ENCODE results near the gene ANTXR1. TPM values are rescaled to one million over a fixed set of nuclear protein-coding genes. Genes with fewer than 3 reads are reported as not detected.

ANTXR1 gene
- total and polyA plus RNA-seq, 2 of the 8 experiments (the other 6 are each of a cell fraction or from before 2014, with no cell fraction given), result 15.8 to 44.3 TPM

DNA sequence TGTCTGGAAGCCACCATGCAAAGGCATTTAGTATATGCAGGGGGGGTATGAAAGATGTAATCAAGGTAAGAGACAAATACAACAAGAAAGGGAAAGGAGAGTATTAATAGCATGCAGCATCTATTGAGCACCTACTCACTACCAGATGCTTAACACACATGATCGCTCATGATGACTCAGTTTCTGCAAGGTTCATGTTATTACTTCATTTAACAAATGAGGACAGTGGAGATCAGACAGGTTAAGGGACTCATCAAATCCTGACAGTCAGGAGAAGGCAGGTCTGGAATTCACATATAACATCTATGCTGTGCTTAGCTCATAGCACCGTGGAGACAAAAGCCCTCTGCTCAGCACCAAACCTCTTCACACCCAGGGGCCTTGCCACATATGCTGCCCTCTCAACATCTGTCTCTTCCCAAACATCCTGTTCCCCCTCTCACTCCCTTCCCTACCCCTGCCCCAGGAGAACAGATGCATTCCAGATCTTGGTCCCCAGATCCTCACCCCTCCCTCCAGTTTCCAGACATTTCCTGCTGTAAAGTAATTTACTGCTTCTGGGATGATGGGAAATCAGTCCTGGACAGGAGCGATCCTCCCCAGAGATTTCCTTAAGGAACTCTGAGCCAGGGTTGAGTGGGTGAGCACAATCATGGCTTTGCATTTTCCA lies 155.3 kb downstream of the ANTXR1 start:
- WGBS, 2 experiments (ENCODE audit: extremely low coverage in 1 of 2, insufficient coverage in 1 of 2, insufficient read length in 1 of 2, insufficient replicate concordance in 2 of 2, low coverage in 1 of 2, low lambda C conversion rate in 2 of 2, missing lambda C conversion rate in 1 of 2), result 95% methylated on average over 3 of the region's 3 CpGs; no CpG with 5 or more reads in 1 of the 2 experiments
- Histone ChIP-seq H4K5ac (ENCODE audit: insufficient read length, low read depth, low read length) (no peak overlapping the region), H3K4me1 (replicated peaks in 1 of 4; ENCODE audit: control insufficient read depth in 3 of 4, insufficient read depth in 4 of 4, low read length in 3 of 4) (peaks cover 0 to 4% (median 2%) of the 10 kb centered on the region in 4 experiments; a peak in 3 of 7 replicates), H2BK12ac (ENCODE audit: low read depth, low read length) (no peak overlapping the region), H3K9me3 (ENCODE audit: insufficient read depth in 2 of 2, low read depth in 1 of 2, low read length in 1 of 2) (no peaks in the 10 kb centered on the region), H3K27me3 (replicated peaks in 1 of 4; ENCODE audit: control insufficient read depth in 3 of 4, extremely low read depth in 1 of 4, insufficient read depth in 3 of 4, low read length in 3 of 4) (no peaks in the 10 kb centered on the region), H4K91ac (replicated peaks; ENCODE audit: insufficient read length, low read length) (no peak overlapping the region), H3K18ac (ENCODE audit: extremely low read depth, low read length) (no peak overlapping the region), H3K14ac (ENCODE audit: insufficient read length) (no peak overlapping the region), H3K56ac (replicated peaks; ENCODE audit: insufficient read length, low read depth, low read length) (no peak overlapping the region), H3K9ac (replicated peaks in 1 of 4; ENCODE audit: extremely low read depth in 1 of 4, low read depth in 3 of 4, low read length in 3 of 4) (no peak overlapping the region), H3K4me3 (ENCODE audit: extremely low read depth in 1 of 4, insufficient read depth in 2 of 4, low read depth in 3 of 4, low read length in 4 of 4) (no peak overlapping the region), H3K79me1 (ENCODE audit: low read depth, low read length) (no peaks in the 10 kb centered on the region), H3K23me2 (ENCODE audit: low read depth, low read length) (no peaks in the 10 kb centered on the region), H4K20me1 (replicated peaks in 1 of 2; ENCODE audit: control insufficient read depth in 1 of 2, insufficient read depth in 2 of 2, low read length in 2 of 2) (no peaks in the 10 kb centered on the region), H3K4me2 (ENCODE audit: insufficient read depth in 1 of 2, low read depth in 2 of 2, low read length in 2 of 2) (no peak overlapping the region), H2AK5ac (ENCODE audit: low read depth, low read length) (no peak overlapping the region), H3K79me2 (ENCODE audit: control insufficient read depth in 1 of 2, insufficient read depth in 2 of 2, low read length in 2 of 2) (no peaks in the 10 kb centered on the region), H2BK20ac (ENCODE audit: low read length) (no peak overlapping the region), H2BK5ac (ENCODE audit: low read depth, low read length) (no peak overlapping the region), H3K27ac (ENCODE audit: low read depth, low read length) (no peak overlapping the region; the same call in 1 of the 2 replicates), H3K36me3 (ENCODE audit: control insufficient read depth in 2 of 4, insufficient read depth in 4 of 4, low read length in 3 of 4) (no peaks in the 10 kb centered on the region), H2BK15ac (ENCODE audit: low read length) (no peak overlapping the region), H4K8ac (ENCODE audit: extremely low read depth, insufficient read depth, low read length) (no peak overlapping the region), H2BK120ac (replicated peaks; ENCODE audit: low read depth, low read length) (no peak overlapping the region), H3K23ac (ENCODE audit: insufficient read length) (no peak overlapping the region), H2AFZ (ENCODE audit: low read length) (no peak overlapping the region), H3K4ac (replicated peaks; ENCODE audit: insufficient read length, low read depth, low read length) (no peak overlapping the region)
- POLR2A ChIA-PET (ENCODE audit: partially characterized antibody), result no interaction called here
- CTCF ChIA-PET (ENCODE audit: partially characterized antibody), result no interaction called here
- FAIRE-seq (no peak), DNase-seq (ENCODE audit: low read depth in 1 of 2, low spot score in 2 of 2) (no peak)

Measured in H1 (cell line).